ENCODE measurements around the gene AUTS2.
"Not testable (repeated sequence)": the region's sequence is repeated elsewhere in the genome, so short reads cannot be mapped to it uniquely, and the experiment has no call there.

Gene AUTS2

GRCh38 chr7:69768986-69769595 is 170.8 kb downstream of the AUTS2 start:
- DNase-seq, result no peak

- no peak for DNase-seq
Observed at GRCh38 chr7:69769826-69770225, 171.6 kb downstream of the AUTS2 start.

GRCh38 chr7:69770613-69771012 is 172.3 kb downstream of the AUTS2 start:
- no peak for DNase-seq

DNA sequence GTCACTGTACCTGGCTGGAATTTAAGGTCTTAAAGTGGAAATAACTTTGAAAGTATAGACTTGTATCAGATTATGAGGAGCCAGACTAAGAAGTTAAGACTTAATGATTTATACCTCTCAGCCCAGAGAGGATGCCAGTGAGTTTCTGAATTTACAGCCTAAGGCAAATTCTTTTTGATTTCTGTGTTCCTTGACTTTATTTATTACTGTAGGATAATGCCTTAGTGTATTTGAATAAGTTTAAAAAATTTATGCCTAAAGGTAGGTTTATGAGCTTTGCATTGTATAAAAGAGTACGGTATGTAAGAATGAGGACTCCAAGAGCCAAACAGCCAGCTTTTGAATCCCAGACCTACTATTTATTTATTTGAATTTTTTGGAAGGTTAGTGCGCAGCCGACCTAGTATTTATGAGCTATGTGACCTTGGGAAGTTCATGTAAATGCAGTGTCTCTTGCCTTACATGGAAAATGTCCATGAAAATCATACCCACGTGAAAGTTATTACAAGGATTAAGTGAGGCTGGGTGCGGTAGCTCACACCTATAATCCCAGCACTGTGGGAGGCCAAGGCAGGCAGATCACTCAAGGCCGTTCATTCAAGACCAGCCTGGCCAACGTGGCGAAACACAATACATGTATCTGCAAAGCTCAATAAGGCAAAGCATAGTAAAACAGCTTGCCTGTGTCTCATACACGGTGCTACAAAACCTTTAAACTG is 174.6 kb downstream of the AUTS2 start:
- DNase-seq, result no peak

- DNase-seq, result no peak
Observed at GRCh38 chr7:69773535-69774225, 175.4 kb downstream of the AUTS2 start.

DNA sequence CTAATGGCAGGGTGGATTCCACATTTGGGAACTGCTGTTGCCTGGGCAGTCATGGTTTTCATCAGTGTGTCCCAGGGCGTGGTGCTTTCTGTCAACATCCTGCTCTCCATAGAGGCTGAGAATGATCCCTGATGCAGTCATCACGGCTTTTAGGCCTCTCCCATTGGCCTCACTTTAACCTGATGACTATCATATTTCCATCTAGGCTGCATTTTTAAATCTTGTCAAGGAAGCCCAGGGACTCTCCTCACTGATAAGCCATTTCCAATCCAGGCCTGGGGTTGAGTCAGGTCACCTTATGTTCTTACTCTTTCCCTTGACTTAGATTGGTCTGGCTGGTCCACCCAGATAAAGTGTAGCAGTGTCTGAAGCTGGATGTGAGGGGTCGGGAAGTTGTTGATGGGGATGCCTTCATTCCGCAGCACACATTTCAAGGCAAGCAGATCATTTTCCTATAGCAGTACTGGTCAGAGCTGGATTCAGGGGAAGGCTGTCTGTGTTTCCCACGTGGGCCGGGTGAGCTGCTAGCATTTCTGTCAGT is 177.0 kb downstream of the AUTS2 start:
- DNase-seq, result no peak

GRCh38 chr7:69776611-69777010 is 178.3 kb downstream of the AUTS2 start:
- DNase-seq, result no peak

GRCh38 chr7:69778138-69778537 is 179.9 kb downstream of the AUTS2 start:
- DNase-seq, result no peak

DNA sequence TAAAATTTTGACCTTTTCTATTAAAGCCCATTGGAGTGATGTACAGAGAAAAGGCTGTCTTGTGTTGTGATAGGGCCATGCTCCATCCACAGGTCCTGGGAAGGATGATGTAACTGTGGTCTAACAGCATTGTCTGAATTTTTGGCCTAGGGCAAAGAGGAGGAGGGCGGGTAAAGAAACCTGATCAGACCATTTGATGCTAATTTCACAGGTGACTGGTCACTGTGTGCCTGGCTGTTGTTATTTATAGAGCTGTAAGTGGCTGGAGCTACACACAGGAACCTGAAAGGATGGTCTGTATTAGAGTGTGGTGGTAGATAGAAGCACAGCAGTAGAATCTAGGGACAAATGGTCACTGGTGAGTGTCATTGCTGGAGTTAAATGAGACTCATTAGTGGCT is 182.1 kb downstream of the AUTS2 start:
- DNase-seq, result no peak

- no peak for DNase-seq
Observed at GRCh38 chr7:69781412-69781846, 183.2 kb downstream of the AUTS2 start.

- DNase-seq, result no peak
Observed at GRCh38 chr7:69782917-69783684, 184.8 kb downstream of the AUTS2 start.

DNA sequence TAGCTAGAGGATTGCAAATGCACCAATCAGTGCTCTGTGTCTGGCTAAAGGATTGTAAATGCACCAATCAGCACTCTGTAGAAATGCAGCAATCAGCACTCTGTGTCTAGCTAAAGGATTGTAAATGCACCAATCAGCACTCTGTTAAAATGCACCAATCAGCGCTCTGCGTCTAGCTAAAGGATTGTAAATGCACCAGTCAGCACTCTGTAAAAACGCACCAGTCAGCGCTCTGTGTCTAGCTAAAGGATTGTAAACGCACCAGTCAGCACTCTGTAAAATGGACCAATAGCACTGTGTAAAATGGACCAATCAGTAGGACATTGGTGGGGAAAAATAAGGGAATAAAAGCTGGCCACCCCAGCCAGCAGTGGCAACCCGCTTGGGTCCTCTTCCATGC is 187.9 kb downstream of the AUTS2 start:
- not testable (repeated sequence) for DNase-seq

- DNase-seq, result no peak
Observed at GRCh38 chr7:69786730-69787395, 188.6 kb downstream of the AUTS2 start.

DNA sequence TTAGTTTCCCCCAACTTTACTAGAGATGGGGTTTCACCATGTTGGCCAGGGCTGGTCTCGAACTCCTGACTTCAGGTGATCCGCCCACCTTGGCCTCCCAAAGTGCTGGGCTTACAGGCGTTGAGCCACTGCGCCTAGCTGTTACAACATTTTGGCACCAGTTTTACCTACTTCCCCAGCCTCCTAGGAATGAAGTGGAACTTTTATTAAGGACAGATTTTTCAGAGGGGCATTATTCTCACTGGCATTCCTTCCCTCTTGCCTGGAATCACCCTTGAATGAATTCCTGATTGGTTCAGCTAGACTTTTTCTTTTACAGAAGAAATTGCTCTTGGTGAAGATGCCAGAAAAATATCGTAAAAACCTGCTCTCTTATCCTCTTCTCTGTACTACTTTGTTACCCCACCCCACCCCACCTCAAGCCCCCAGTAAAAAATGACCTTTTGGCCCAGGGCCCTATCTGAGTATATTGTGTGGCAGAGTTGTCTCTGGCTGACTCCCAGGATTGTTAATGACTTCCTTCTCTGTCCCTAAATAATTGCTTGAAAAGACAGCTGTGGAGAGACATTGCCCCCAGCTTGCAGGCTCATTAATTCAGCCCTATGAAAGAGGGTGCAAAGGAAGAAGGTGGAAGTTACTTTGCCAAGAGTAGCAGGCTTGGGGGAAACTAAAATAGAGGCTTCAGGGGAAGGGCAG is 189.6 kb downstream of the AUTS2 start:
- no peak for DNase-seq

DNA sequence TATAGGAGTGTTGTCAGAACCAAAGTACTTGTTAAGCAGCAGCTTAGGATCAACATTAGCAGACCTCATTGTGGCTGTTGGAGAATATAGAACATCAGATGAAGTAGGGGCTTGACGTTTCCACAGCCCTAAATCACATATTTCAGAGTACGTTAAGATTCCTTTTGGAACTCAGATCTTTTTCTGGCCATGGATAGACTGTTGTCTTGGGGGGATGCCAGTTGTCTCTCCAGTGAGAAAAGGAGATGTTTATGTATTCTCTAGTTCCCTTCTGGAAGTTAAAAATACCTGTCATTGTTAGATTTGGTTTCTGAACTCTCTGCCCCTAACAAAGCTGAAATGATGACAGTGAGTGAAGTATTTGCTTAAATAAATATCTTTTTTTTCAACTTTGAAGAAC is 191.3 kb downstream of the AUTS2 start:
- no peak for DNase-seq

- no peak for DNase-seq
Observed at GRCh38 chr7:69790977-69791724, 192.9 kb downstream of the AUTS2 start.

GRCh38 chr7:69791739-69792138 is 193.5 kb downstream of the AUTS2 start:
- DNase-seq, result no peak

- DNase-seq, result no peak
Observed at GRCh38 chr7:69795932-69796331, 197.7 kb downstream of the AUTS2 start.

GRCh38 chr7:69796416-69796815 is 198.1 kb downstream of the AUTS2 start:
- no peak for DNase-seq

DNA sequence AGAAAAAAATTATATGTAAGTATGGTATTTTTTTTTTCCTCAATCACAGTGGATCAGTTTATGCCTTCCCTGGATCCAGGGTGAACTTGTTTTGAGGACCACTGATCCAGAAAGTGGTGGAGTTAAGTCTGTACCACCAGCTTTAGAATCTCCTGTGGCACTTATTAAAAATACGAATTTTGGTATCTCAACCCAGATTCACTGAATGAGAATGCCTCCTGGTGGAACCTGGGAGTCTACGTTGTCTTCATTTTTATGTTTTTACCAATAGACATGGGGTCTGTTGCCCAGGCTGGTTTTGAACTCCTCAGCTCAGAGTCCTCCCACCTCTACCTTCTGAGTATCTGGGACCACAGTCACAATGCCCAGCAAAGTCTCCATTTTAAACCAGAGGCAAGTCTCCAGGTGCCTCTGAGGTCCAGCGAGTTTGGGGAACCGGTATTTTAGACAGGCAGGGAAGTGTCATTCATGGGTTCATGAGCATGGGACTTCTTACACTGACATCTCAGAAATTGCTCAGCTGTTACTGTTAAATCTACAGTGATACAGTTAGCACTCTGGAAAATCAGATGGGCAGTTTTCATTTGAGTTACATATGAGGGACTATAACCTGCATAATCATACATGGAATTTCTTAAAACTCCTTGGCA is 200.9 kb downstream of the AUTS2 start:
- DNase-seq, result no peak

- DNase-seq, result no peak
Observed at GRCh38 chr7:69799990-69800389, 201.7 kb downstream of the AUTS2 start.
